Stomach (tissue), 4 donors: ENCODE data around the gene USP12.

ENCODE experiments used
- CTCF ChIP-seq, 7 experiments: fragments of 450-650 bp in 4 of 7; fragments of 200-600 bp in 3 of 7; sonication (generic) in 3 of 7; IDR thresholded peaks; one replicate each; pipeline ENCODE4 v1.5.1; 2016 to 2019; ENCODE audit warnings: antibody characterized with exemption in 7 of 7, control low read depth in 2 of 7, mild to moderate bottlenecking in 1 of 7
- EP300 ChIP-seq: sonication (generic); formaldehyde crosslinking; IDR thresholded peaks from one replicate; pipeline ENCODE4 v1.6.1; 2017; ENCODE audit warnings: antibody characterized with exemption
- POLR2A ChIP-seq, 4 donors: fragments of 450-650 bp; IDR thresholded peaks; one replicate each; pipeline ENCODE4 v1.6.1; 2016; ENCODE audit warnings: antibody characterized with exemption in 4 of 4, control low read depth in 2 of 4, mild to moderate bottlenecking in 1 of 4, moderate library complexity in 1 of 4
- POLR2AphosphoS5 ChIP-seq, 3 donors: sonication (generic); formaldehyde crosslinking; IDR thresholded peaks; one replicate each; pipeline ENCODE4 v1.6.1; 2016; ENCODE audit warnings: antibody characterized with exemption in 3 of 3

GRCh38 chr13:27177852-27178251 is 6.2 kb upstream of the USP12 start:
- no peak for TF ChIP-seq CTCF (IDR thresholded peaks at IDR 0.05)
- TF ChIP-seq POLR2A (IDR thresholded peaks at IDR 0.05), result no peak
- TF ChIP-seq POLR2AphosphoS5 (IDR thresholded peaks at IDR 0.05), result no peak
- TF ChIP-seq EP300, result no peak
